Liver (tissue), 3 donors: Measurements from ENCODE around the gene PLPP4.

ENCODE experiments used
- CTCF ChIP-seq: fragments of 150-350 bp; IDR thresholded peaks from 2 replicates; pipeline ENCODE4 v1.5.1; 2017; ENCODE audit warnings: improper control_type of control experiment, low read depth, low read length; ENCODE audit not compliant: missing input control
- EGR1 ChIP-seq, 2 donors: IDR thresholded peaks; 2 replicates each; pipeline ENCODE4 v1.6.1; 2016 to 2018; ENCODE audit warnings: antibody characterized with exemption in 2 of 2, low read depth in 2 of 2
- FOXA1 ChIP-seq: IDR thresholded peaks from 2 replicates; pipeline ENCODE4 v1.6.1; 2016; ENCODE audit warnings: antibody characterized with exemption
- GABPA ChIP-seq, 2 donors: IDR thresholded peaks in 1 of 2; conservative IDR thresholded peaks in 1 of 2; 2 replicates each; pipeline ENCODE4 v1.6.1; 2016; ENCODE audit warnings: antibody characterized with exemption in 2 of 2, mild to moderate bottlenecking in 1 of 2, moderate library complexity in 1 of 2
- MAX ChIP-seq: IDR thresholded peaks from 2 replicates; pipeline ENCODE4 v1.6.1; 2016; ENCODE audit warnings: antibody characterized with exemption
- RAD21 ChIP-seq, 2 donors: IDR thresholded peaks; 2 replicates each; pipeline ENCODE4 v1.6.1; 2016; ENCODE audit warnings: antibody characterized with exemption in 2 of 2, mild to moderate bottlenecking in 2 of 2
- REST ChIP-seq: IDR thresholded peaks from 2 replicates; pipeline ENCODE4 v1.6.1; 2016; ENCODE audit warnings: antibody characterized with exemption, mild to moderate bottlenecking
- donor health status: healthy.
- donor health status: healthy.

- no peak for TF ChIP-seq CTCF
- no peak for TF ChIP-seq FOXA1
- TF ChIP-seq RAD21 (IDR thresholded peaks at IDR 0.05), result no peak
- TF ChIP-seq GABPA (IDR thresholded peaks at IDR 0.05 in 1 of 2, conservative IDR thresholded peaks at IDR 0.05 in 1 of 2), result no peak
- TF ChIP-seq MAX, result no peak
- no peak for TF ChIP-seq EGR1 (IDR thresholded peaks at IDR 0.05; ENCODE audit: low read depth in 2 of 2)
- no peak for TF ChIP-seq REST
These were observed 155.7 kb downstream of the PLPP4 start for GRCh38 chr10:120612756-120613155.
